HUES64 (cell line): Measurements from ENCODE around the gene IQCE.

Experiments
- H3K27ac ChIP-seq: 2 replicates; pipeline ENCODE4 v1.7.0; 2013; ENCODE audit warnings: low read depth, low read length, inconsistent platforms
- H3K27me3 ChIP-seq: 2 replicates; pipeline ENCODE4 v1.6.1; 2013; ENCODE audit warnings: mild to moderate bottlenecking, low read length; ENCODE audit not compliant: insufficient read depth
- H3K36me3 ChIP-seq: 2 replicates; pipeline ENCODE4 v1.6.1; 2013; ENCODE audit warnings: mild to moderate bottlenecking, low read length; ENCODE audit not compliant: insufficient read depth
- H3K4me1 ChIP-seq: 2 replicates; pipeline ENCODE4 v1.6.1; 2013; ENCODE audit warnings: mild to moderate bottlenecking, low read length, moderate library complexity; ENCODE audit not compliant: insufficient read depth
- H3K4me3 ChIP-seq: 2 replicates; pipeline ENCODE4 v1.5.1; 2013; ENCODE audit warnings: mild to moderate bottlenecking, low read length, moderate library complexity
- H3K9ac ChIP-seq: 2 replicates; pipeline ENCODE4 v1.6.1; 2013; ENCODE audit warnings: mild to moderate bottlenecking, low read depth, low read length
- H3K9me3 ChIP-seq: 2 replicates; pipeline ENCODE4 v1.6.1; 2013; ENCODE audit warnings: low read depth, low read length; ENCODE audit not compliant: insufficient read depth
- WGBS: fragments of 150-250, 120-280 bp; methylation state at CpG from one replicate; pipeline ENCODE4 v1.1.7; 2013; ENCODE audit warnings: missing lambda C conversion rate; 5-methylcytosine and 5-hydroxymethylcytosine counted together

Gene IQCE

DNA sequence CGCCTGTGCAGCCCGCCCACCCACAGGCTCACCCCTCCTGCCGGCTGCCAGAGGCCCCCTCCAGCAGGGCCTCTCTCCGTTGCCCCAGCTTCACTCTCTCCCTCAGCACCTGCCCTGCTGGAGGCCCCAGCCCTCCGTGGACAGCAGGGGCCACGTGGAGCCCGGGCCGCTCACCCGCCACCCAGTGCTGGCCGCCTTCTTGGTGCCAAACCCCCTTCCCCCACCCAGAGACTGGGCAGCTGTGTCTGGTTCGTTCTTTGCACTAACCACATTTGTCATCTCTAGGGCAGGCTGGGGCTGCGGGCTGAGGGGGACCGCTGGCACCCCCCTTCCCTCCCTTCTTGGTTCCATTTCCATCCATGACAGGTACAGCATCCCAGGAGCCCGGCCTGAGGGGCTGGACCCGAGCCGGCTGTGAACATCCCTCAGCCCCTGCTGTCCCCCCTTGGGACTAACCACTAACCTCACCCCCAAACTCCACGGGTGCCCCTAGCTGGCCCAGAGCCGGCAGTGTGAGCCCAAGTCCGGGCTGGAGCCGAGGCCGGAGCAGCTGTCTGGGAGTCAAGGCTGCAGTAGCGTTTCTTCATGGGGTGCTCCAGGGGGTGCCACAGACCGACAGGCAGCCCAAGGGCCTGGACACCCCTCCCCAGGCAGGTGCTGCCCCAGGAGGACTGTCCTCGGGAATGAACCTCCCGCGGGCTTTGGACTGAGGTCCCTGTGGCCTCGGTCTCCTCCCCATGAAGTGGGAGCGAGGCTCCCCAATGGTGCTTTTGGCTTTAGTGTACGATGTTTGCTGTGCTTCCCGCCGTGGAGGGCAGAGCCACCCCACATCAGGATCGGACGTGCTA is 103.7 kb downstream of the IQCE start:
- Histone ChIP-seq H3K4me3 (no peak overlapping the region), H3K9me3 (no peaks in the 10 kb centered on the region), H3K27me3 (no peaks in the 10 kb centered on the region), H3K36me3 (peaks cover 23% of the 10 kb centered on the region), H3K9ac (no peak overlapping the region), H3K4me1 (no peaks in the 10 kb centered on the region), H3K27ac (no peak overlapping the region)
- 94% methylated on average over 33 of the region's 33 CpGs for WGBS

DNA sequence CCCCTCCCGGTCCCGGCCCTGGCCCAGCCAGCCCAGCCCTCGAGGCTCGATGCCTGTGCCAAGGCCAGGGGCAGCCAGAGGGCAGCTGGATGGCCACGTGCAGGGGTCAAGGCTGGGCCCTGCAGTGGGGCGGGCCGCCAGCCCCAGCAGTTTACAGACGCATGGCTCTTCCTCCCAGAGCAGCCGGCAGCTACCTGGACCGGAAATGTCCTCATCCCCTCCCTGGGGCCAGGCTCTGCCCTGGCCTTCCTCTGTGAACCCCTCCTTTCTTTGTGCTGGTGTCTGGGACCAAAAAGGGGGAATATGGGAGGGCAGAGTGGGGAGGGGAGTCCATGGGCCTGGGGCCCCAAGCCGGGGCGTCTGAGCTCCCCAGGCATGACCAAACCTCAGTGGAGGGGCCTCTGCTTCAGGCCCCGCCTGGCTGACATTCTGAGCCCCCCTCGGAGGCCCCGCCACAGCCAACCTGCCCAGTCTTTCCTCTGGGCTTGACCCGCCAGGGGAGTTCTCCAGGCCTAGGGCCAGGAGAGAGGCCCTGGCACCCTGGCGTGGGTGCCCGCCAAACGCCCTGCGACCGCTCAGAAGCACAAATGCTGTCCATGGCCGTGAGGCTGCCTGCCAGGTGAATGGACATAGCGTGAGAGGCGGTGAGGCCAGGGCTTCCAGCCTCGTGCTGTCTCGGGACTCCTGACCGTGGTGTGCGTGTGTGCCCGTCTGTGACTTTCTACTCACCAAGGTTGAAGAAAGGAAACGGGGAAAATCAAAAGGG is 104.5 kb downstream of the IQCE start:
- Histone ChIP-seq H3K36me3 (peaks cover 15% of the 10 kb centered on the region), H3K9ac (no peak overlapping the region), H3K9me3 (no peaks in the 10 kb centered on the region), H3K27me3 (no peaks in the 10 kb centered on the region), H3K27ac (no peak overlapping the region), H3K4me3 (no peak overlapping the region), H3K4me1 (no peaks in the 10 kb centered on the region)
- WGBS: 90% methylated on average over 30 of the region's 30 CpGs

DNA sequence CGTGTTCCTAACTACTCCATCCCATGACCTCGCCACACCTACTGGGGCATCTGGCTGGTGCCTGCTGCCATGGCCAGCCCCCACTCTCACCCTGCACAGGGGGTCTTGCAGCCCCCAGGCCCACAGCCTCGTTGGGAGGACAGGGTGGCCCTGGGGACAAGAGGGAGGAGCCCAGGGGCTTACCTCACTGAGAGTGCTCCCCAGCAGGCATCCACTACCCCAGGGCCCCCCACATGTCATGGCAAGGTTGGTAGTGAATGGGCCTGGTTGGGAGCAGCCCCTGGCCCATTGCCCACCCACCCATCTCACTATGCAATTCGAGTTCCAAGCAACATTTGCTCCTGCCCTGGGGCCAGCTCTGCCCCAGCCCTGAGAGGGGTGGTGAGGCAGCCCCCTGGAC is 105.2 kb downstream of the IQCE start:
- WGBS: 86% methylated on average over 4 of the region's 4 CpGs
- H3K4me1 ChIP-seq: no peaks in the 10 kb centered on the region
- H3K9me3 ChIP-seq: no peaks in the 10 kb centered on the region
- no peak overlapping the region for H3K27ac ChIP-seq
- no peak overlapping the region for H3K4me3 ChIP-seq
- H3K9ac ChIP-seq: no peak overlapping the region
- peaks cover 10% of the 10 kb centered on the region; the same call in 1 of the 2 replicates for H3K36me3 ChIP-seq
- H3K27me3 ChIP-seq: no peaks in the 10 kb centered on the region
